Cardiac atrium fibroblast (primary cell): ENCODE data around the gene GOSR1. TPM values are rescaled to one million over a fixed set of nuclear protein-coding genes. Genes with fewer than 3 reads are reported as not detected.

Source experiments
- total RNA-seq: library from RNA; depleted of rRNA; stranded (reverse); fragments of >200 nt; gene quantifications from 2 replicates; pipeline ENCODE4 v1.2.3, GENCODE V29; 2015

The GOSR1 gene
- total RNA-seq, result 17.5 and 38.8 TPM in 2 replicates

GRCh38 chr17:30477083-30477773 lies at the start of gene GOSR1:
Gene GOSR1 (plus strand): TSS chr17:30477408. CDS start chr17:30477434, 26 bp downstream.

Other genes with a start within 250 kb of the GOSR1 start
- gene SLC6A4, start 241.7 kb upstream of the GOSR1 start, total RNA-seq, result 56.9 and 61.4 TPM in 2 replicates
- gene BLMH, start 185.5 kb upstream of the GOSR1 start, total RNA-seq, result 28.5 and 48.4 TPM in 2 replicates
- not detected in 2 replicates for gene TMIGD1, start 143.4 kb upstream of the GOSR1 start, total RNA-seq
- 336 and 361 TPM in 2 replicates for gene CPD, start 98.5 kb upstream of the GOSR1 start, total RNA-seq